ENCODE data around the gene ZNF823.

Gene ZNF823

GRCh38 chr19:11698231-11698630 is 40.5 kb downstream of the ZNF823 start:
- TF ChIP-seq L3MBTL2 (conservative IDR thresholded peaks at IDR 0.05) (no peak), CTBP1 (IDR thresholded peaks at IDR 0.05; ENCODE audit: borderline replicate concordance) (no peak), PKNOX1 (IDR thresholded peaks at IDR 0.05) (no peak), LEF1 (IDR thresholded peaks at IDR 0.05; ENCODE audit: borderline replicate concordance) (no peak), ELF4 (IDR thresholded peaks at IDR 0.05) (no peak), BHLHE40 (IDR thresholded peaks at IDR 0.05; ENCODE audit: borderline replicate concordance) (no peak), FOXA1 (IDR thresholded peaks at IDR 0.05) (no peak), SUZ12 (IDR thresholded peaks at IDR 0.05) (no peak), HDGF (IDR thresholded peaks at IDR 0.05; ENCODE audit: borderline replicate concordance) (no peak), FOXK2 (IDR thresholded peaks at IDR 0.05) (no peak), TARDBP (IDR thresholded peaks at IDR 0.05) (no peak), ARNT (IDR thresholded peaks at IDR 0.05) (no peak), NFRKB (IDR thresholded peaks at IDR 0.05) (no peak)
- CTCF ChIA-PET: no interaction called here
- POLR2A ChIA-PET: no interaction called here
- DNase-seq (ENCODE audit: extremely low spot score): no peak

- DNase-seq (ENCODE audit: extremely low spot score): no peak
- CTCF ChIA-PET: no interaction called here
- TF ChIP-seq ELF4 (IDR thresholded peaks at IDR 0.05) (no peak), BHLHE40 (IDR thresholded peaks at IDR 0.05; ENCODE audit: borderline replicate concordance) (no peak)
- POLR2A ChIA-PET: no interaction called here
Measured at GRCh38 chr19:11697284-11697855, 41.4 kb downstream of the ZNF823 start.

GRCh38 chr19:11694533-11695439 is 44.0 kb downstream of the ZNF823 start:
- peak; percentile 79 for TF ChIP-seq L3MBTL2 (conservative IDR thresholded peaks at IDR 0.05)
- peak; percentile 98 for TF ChIP-seq PKNOX1 (IDR thresholded peaks at IDR 0.05)
- TF ChIP-seq CTBP1 (IDR thresholded peaks at IDR 0.05; ENCODE audit: borderline replicate concordance): no peak
- no peak for TF ChIP-seq FOXK2 (IDR thresholded peaks at IDR 0.05)
- TF ChIP-seq ELF4 (IDR thresholded peaks at IDR 0.05): 0 out of 2 replicates have a peak, but pooled peaks have one; percentile 25
- ChIA-PET POLR2A (interaction anchor here (0.6 to 2.5 kb wide), 7 partner anchors 35 to 136 kb away, joined by 3 to 8 read pairs (median 5); partner anchors contain the start of genes ELOF1, ZNF441 and ZNF627), CTCF (no interaction called here)
- peak; percentile 92 for DNase-seq (ENCODE audit: extremely low spot score)

GRCh38 chr19:11693505-11694499 is 44.9 kb downstream of the ZNF823 start:
- ChIA-PET CTCF (no interaction called here), POLR2A (interaction anchor here (1.1 to 2.5 kb wide), 4 partner anchors 54 to 135 kb away, joined by 4 to 8 read pairs (median 5); partner anchors contain the start of gene ELOF1)
- no peak for TF ChIP-seq FOXK2 (IDR thresholded peaks at IDR 0.05)
- no peak for TF ChIP-seq ARNT (IDR thresholded peaks at IDR 0.05)
- TF ChIP-seq SUZ12 (IDR thresholded peaks at IDR 0.05): no peak
- no peak for TF ChIP-seq HDGF (IDR thresholded peaks at IDR 0.05; ENCODE audit: borderline replicate concordance)
- TF ChIP-seq TARDBP (IDR thresholded peaks at IDR 0.05): no peak
- no peak for TF ChIP-seq ZNF384 (IDR thresholded peaks at IDR 0.05)
- no peak for TF ChIP-seq LEF1 (IDR thresholded peaks at IDR 0.05; ENCODE audit: borderline replicate concordance)
- TF ChIP-seq L3MBTL2 (conservative IDR thresholded peaks at IDR 0.05): peak; percentile 47
- DNase-seq (ENCODE audit: extremely low spot score): peak; percentile 19

GRCh38 chr19:11692127-11692790 is 46.5 kb downstream of the ZNF823 start:
- no peak for DNase-seq (ENCODE audit: extremely low spot score)
- POLR2A ChIA-PET: no interaction called here
- TF ChIP-seq ELF4 (IDR thresholded peaks at IDR 0.05) (no peak), LEF1 (IDR thresholded peaks at IDR 0.05; ENCODE audit: borderline replicate concordance) (no peak), L3MBTL2 (conservative IDR thresholded peaks at IDR 0.05) (no peak), TARDBP (IDR thresholded peaks at IDR 0.05) (no peak), NFRKB (IDR thresholded peaks at IDR 0.05) (no peak), FOXK2 (IDR thresholded peaks at IDR 0.05) (no peak), CTBP1 (IDR thresholded peaks at IDR 0.05; ENCODE audit: borderline replicate concordance) (no peak), FOXA1 (IDR thresholded peaks at IDR 0.05) (no peak), FOXM1 (IDR thresholded peaks at IDR 0.05; ENCODE audit: borderline replicate concordance) (no peak), PKNOX1 (IDR thresholded peaks at IDR 0.05) (no peak)
- CTCF ChIA-PET: no interaction called here
